Adrenal gland (tissue), 5 donors: ENCODE data around the gene GRIA1.

Experiments used
- POLR2A ChIP-seq, 2 donors: fragments of 450-650 bp; IDR thresholded peaks; one replicate each; pipeline ENCODE4 v1.6.1; 2017; ENCODE audit warnings: antibody characterized with exemption in 2 of 2, mild to moderate bottlenecking in 2 of 2, moderate library complexity in 1 of 2
- TF ChIP-seq, protein P1 (sequence below), 6 experiments: fragments of 450-650 bp in 4 of 6; fragments of 200-600 bp in 2 of 6; sonication (generic) in 1 of 6; IDR thresholded peaks; 1 replicate in 5 of 6; 2 replicates in 1 of 6; pipeline versions ENCODE4 v1.5.1 to v1.8.0; 2016 to 2021; ENCODE audit warnings: antibody characterized with exemption in 6 of 6, mild to moderate bottlenecking in 2 of 6, moderate library complexity in 1 of 6
- donor health status: DM: no; HTN: no; CAD: no.

DNA sequence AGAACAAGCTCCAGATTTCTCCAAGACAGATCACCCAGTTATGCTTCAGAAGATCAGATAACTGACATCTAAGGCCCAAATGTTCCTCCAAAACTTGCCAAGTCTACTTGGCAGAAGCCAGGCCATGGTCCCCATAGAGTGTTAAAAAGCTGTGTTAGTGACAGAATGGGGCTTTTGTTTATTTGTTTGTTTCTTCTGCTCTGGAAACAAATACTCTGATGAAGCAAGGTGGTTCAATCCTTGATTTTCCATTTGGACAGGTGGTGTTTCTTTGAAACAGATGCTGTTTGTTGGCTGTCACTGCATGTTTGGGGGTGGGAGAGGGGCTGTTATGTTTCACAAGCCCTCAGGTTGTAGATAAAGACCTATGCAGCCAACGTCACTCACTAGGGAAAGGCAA lies 284.2 kb downstream of the GRIA1 start:
- TF ChIP-seq, protein P1, sequence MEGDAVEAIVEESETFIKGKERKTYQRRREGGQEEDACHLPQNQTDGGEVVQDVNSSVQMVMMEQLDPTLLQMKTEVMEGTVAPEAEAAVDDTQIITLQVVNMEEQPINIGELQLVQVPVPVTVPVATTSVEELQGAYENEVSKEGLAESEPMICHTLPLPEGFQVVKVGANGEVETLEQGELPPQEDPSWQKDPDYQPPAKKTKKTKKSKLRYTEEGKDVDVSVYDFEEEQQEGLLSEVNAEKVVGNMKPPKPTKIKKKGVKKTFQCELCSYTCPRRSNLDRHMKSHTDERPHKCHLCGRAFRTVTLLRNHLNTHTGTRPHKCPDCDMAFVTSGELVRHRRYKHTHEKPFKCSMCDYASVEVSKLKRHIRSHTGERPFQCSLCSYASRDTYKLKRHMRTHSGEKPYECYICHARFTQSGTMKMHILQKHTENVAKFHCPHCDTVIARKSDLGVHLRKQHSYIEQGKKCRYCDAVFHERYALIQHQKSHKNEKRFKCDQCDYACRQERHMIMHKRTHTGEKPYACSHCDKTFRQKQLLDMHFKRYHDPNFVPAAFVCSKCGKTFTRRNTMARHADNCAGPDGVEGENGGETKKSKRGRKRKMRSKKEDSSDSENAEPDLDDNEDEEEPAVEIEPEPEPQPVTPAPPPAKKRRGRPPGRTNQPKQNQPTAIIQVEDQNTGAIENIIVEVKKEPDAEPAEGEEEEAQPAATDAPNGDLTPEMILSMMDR (IDR thresholded peaks at IDR 0.05) = no peak
- TF ChIP-seq POLR2A (IDR thresholded peaks at IDR 0.05) = no peak
